Vagina (tissue), 2 donors: ENCODE data around the gene SMARCE1.

ENCODE experiments used
- POLR2AphosphoS5 ChIP-seq, 2 donors: sonication (generic); formaldehyde crosslinking; IDR thresholded peaks; one replicate each; pipeline ENCODE4 v1.9.0; 2017; ENCODE audit warnings: antibody characterized with exemption in 2 of 2, mild to moderate bottlenecking in 2 of 2, low read depth in 1 of 2; ENCODE audit not compliant: insufficient read depth in 1 of 2
- TF ChIP-seq, protein P1 (sequence below), 3 experiments: fragments of 450-650 bp in 2 of 3; fragments of 200-600 bp in 1 of 3; sonication (generic) in 1 of 3; IDR thresholded peaks; one replicate each; pipeline ENCODE4 v1.5.1; 2017 to 2019; ENCODE audit warnings: antibody characterized with exemption in 3 of 3, mild to moderate bottlenecking in 2 of 3, moderate library complexity in 2 of 3

DNA sequence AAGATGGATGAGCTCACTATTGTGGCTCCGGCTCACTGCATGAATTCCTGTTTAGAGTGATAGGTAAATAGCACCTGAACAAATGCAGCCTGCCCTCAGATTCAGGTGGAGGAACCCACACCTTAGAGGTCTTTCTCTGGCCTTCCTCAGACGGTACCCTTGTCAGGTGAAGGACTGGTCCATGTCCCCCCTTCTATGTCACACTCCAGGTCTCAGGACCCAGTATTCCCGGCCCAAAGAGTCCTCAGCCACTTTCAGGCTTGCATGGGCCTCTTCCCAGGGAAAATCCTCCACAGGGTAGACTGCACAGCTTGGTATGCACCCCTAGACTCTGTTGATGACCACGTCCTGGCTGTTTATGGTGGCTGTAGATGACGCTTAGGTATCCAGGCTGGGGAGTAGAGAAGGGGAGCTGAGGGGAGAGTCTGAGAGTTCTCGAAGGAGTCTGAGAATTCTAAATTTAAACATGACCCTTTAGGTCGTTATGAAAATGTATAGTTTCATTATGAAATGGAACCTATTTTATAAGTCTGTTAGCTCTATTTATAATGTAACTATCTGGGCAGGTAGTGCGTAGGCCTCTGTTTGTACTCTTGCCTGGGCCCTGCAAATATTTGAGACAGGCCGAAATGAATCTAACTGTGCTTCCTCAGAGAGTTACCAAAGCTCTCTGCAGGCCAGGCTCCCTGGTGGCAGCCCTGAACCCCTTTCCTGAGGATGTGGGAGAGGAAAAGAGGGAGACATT is 49.9 kb downstream of the SMARCE1 start:
- TF ChIP-seq, protein P1, sequence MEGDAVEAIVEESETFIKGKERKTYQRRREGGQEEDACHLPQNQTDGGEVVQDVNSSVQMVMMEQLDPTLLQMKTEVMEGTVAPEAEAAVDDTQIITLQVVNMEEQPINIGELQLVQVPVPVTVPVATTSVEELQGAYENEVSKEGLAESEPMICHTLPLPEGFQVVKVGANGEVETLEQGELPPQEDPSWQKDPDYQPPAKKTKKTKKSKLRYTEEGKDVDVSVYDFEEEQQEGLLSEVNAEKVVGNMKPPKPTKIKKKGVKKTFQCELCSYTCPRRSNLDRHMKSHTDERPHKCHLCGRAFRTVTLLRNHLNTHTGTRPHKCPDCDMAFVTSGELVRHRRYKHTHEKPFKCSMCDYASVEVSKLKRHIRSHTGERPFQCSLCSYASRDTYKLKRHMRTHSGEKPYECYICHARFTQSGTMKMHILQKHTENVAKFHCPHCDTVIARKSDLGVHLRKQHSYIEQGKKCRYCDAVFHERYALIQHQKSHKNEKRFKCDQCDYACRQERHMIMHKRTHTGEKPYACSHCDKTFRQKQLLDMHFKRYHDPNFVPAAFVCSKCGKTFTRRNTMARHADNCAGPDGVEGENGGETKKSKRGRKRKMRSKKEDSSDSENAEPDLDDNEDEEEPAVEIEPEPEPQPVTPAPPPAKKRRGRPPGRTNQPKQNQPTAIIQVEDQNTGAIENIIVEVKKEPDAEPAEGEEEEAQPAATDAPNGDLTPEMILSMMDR (IDR thresholded peaks at IDR 0.05) = no peak
- TF ChIP-seq POLR2AphosphoS5 (IDR thresholded peaks at IDR 0.05; ENCODE audit: insufficient read depth in 1 of 2, low read depth in 1 of 2) = no peak
